HEK293 (cell line): ENCODE measurements around the gene RRP8.

Experiments
- CTCF ChIP-seq: fragments of 450-650 bp; formaldehyde crosslinking; IDR thresholded peaks from 2 replicates; pipeline ENCODE4 v1.5.1; 2016; ENCODE audit warnings: missing biosample characterization, missing genetic modification characterization
- MYNN ChIP-seq: fragments of 450-650 bp; formaldehyde crosslinking; IDR thresholded peaks from 2 replicates; pipeline ENCODE4 v1.5.1; 2016; ENCODE audit warnings: missing biosample characterization, missing genetic modification characterization, borderline replicate concordance
- YY2 ChIP-seq: fragments of 450-650 bp; formaldehyde crosslinking; IDR thresholded peaks from 2 replicates; pipeline ENCODE4 v1.5.1; 2016; ENCODE audit warnings: missing biosample characterization, missing genetic modification characterization
- ZBTB21 ChIP-seq: fragments of 450-650 bp; formaldehyde crosslinking; IDR thresholded peaks from 2 replicates; pipeline ENCODE4 v1.5.1; 2017; ENCODE audit warnings: missing biosample characterization, missing genetic modification characterization
- ZBTB6 ChIP-seq: fragments of 450-650 bp; formaldehyde crosslinking; IDR thresholded peaks from 2 replicates; pipeline ENCODE4 v1.5.1; 2017; ENCODE audit warnings: missing biosample characterization, missing genetic modification characterization
- ZBTB7A ChIP-seq: fragments of 450-650 bp; formaldehyde crosslinking; IDR thresholded peaks from 2 replicates; pipeline ENCODE4 v1.5.1; 2016; ENCODE audit warnings: low read depth, missing biosample characterization, missing genetic modification characterization
- ZNF138 ChIP-seq: fragments of 450-650 bp; formaldehyde crosslinking; IDR thresholded peaks from 2 replicates; pipeline ENCODE4 v1.5.1; 2016; ENCODE audit warnings: missing biosample characterization, missing genetic modification characterization, borderline replicate concordance
- ZNF37A ChIP-seq: fragments of 450-650 bp; IDR thresholded peaks from 2 replicates; pipeline ENCODE4 v1.5.1; 2018; ENCODE audit warnings: missing biosample characterization, missing genetic modification characterization
- ZNF423 ChIP-seq: fragments of 450-650 bp; formaldehyde crosslinking; IDR thresholded peaks from 2 replicates; pipeline ENCODE4 v1.5.1; 2016; ENCODE audit warnings: missing biosample characterization, missing genetic modification characterization
- ZNF488 ChIP-seq: fragments of 450-650 bp; formaldehyde crosslinking; IDR thresholded peaks from 2 replicates; pipeline ENCODE4 v1.5.1; 2016; ENCODE audit warnings: missing biosample characterization, missing genetic modification characterization
- TF ChIP-seq, protein P1 (sequence below): fragments of 450-650 bp; formaldehyde crosslinking; IDR thresholded peaks from 2 replicates; pipeline ENCODE4 v1.5.1; 2016; ENCODE audit warnings: missing biosample characterization, missing genetic modification characterization

- TF ChIP-seq MYNN (tag by site-specific recombination) (no peak), ZNF423 (tag by site-specific recombination) (no peak), ZBTB21 (no peak), ZNF37A (tag by site-specific recombination) (no peak), CTCF (tag by site-specific recombination) (no peak), YY2 (tag by site-specific recombination) (no peak), ZNF488 (no peak), ZNF138 (tag by site-specific recombination) (no peak), ZBTB7A (tag by site-specific recombination) (no peak), ZBTB6 (tag by site-specific recombination) (no peak)
- TF ChIP-seq, protein P1, sequence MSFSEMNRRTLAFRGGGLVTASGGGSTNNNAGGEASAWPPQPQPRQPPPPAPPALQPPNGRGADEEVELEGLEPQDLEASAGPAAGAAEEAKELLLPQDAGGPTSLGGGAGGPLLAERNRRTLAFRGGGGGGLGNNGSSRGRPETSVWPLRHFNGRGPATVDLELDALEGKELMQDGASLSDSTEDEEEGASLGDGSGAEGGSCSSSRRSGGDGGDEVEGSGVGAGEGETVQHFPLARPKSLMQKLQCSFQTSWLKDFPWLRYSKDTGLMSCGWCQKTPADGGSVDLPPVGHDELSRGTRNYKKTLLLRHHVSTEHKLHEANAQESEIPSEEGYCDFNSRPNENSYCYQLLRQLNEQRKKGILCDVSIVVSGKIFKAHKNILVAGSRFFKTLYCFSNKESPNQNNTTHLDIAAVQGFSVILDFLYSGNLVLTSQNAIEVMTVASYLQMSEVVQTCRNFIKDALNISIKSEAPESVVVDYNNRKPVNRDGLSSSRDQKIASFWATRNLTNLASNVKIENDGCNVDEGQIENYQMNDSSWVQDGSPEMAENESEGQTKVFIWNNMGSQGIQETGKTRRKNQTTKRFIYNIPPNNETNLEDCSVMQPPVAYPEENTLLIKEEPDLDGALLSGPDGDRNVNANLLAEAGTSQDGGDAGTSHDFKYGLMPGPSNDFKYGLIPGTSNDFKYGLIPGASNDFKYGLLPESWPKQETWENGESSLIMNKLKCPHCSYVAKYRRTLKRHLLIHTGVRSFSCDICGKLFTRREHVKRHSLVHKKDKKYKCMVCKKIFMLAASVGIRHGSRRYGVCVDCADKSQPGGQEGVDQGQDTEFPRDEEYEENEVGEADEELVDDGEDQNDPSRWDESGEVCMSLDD: no peak
Observed at GRCh38 chr11:6578134-6578533, 25.3 kb downstream of the RRP8 start.
